ENCODE data around the gene HSFX2. TPM values are rescaled to one million over a fixed set of nuclear protein-coding genes. Genes with fewer than 3 reads are reported as not detected.

HSFX2 gene
- total RNA-seq, 1 donor from 2014 or later: not detected

- TF ChIP-seq CTCF (IDR thresholded peaks at IDR 0.05): no peak
- DNase-seq (ENCODE audit: low spot score): no peak
- no peak overlapping the region for H3K27ac Mint-ChIP-seq (ENCODE audit: unreplicated experiment)
- H3K4me1 Mint-ChIP-seq (ENCODE audit: low read depth): peaks cover 15% of the 10 kb centered on the region
- peaks cover 14% of the 10 kb centered on the region for H3K9me3 Mint-ChIP-seq (ENCODE audit: low read depth)
- peaks cover 3% of the 10 kb centered on the region for H3K27me3 Mint-ChIP-seq (ENCODE audit: low read depth)
- no peak overlapping the region for H3K4me3 Mint-ChIP-seq (ENCODE audit: unreplicated experiment)
- no peaks in the 10 kb centered on the region for H3K36me3 Mint-ChIP-seq (ENCODE audit: low read depth)
These were observed 38.4 kb upstream of the HSFX2 start for GRCh38 chrX:149633511-149633910.

DNA sequence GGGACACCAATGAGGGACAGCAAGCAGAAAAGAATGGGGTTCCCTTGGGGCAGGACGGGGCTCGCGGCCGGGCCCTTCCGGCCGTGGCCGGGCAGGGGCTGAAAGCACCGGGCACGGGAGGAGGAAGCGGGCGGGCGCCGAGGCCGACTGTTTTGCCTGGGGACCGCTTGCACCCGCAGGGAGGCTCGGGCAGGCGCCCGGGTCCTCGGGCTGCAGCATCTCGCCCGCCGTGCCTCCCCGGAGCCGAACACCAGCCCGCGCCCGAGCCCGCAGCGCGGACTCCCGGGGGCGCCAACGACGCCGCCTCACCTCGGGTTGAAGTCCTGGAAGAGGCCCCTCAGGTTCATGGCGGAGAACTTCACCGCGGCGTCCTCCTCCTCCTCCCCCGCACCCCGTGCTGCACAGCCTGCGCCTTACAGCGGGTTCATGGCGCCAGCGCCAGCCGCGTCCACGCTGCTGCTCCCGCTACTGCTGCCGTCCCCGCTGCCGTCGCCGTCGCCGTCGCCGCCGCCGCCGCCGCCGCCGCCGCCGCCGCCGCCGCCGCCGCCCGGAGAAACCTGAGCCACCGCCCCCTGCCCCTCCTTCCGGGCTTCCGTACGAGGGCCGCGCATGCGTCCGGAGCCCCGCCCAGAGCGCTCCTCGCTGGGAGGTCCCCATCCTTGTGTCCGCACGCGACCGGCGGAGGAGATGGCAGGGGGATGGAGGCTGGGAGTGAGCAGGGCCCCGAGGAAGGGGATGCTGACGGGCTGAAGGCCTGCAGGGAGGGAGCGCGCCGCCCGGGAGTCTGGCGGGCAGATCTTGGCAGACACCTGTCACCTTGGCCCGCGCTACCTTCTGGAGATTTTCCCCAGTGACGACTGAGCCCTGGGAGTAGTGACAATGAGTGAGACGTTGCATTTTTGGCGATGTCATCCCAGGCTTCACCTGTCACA is 36.4 kb upstream of the HSFX2 start, which contains the start of gene TMEM185A:
Gene TMEM185A (minus strand): TSS at position 559 of the 932 bp plus-strand sequence. CDS start 212 bp downstream, at position 347.
- peak within 1 kb of the TSS; percentile 85 for H3K4me3 Mint-ChIP-seq (ENCODE audit: unreplicated experiment)
- peaks cover 3% of the 10 kb centered on the region for H3K27me3 Mint-ChIP-seq (ENCODE audit: low read depth)
- no peaks in the 10 kb centered on the region for H3K36me3 Mint-ChIP-seq (ENCODE audit: low read depth)
- H3K27ac Mint-ChIP-seq (ENCODE audit: unreplicated experiment): peak within 1 kb of the TSS; percentile 93
- DNase-seq (ENCODE audit: low spot score): peak; percentile 89
- H3K4me1 Mint-ChIP-seq (ENCODE audit: low read depth): peaks cover 16% of the 10 kb centered on the region
- TF ChIP-seq CTCF (IDR thresholded peaks at IDR 0.05): no peak
- H3K9me3 Mint-ChIP-seq (ENCODE audit: low read depth): peaks cover 12% of the 10 kb centered on the region

- no peak for DNase-seq (ENCODE audit: low spot score)
- Mint-ChIP-seq H3K4me1 (ENCODE audit: low read depth) (peaks cover 17% of the 10 kb centered on the region), H3K27me3 (ENCODE audit: low read depth) (peaks cover 3% of the 10 kb centered on the region), H3K27ac (ENCODE audit: unreplicated experiment) (peak overlapping the region; percentile 93), H3K36me3 (ENCODE audit: low read depth) (no peaks in the 10 kb centered on the region), H3K4me3 (ENCODE audit: unreplicated experiment) (peak overlapping the region; percentile 85), H3K9me3 (ENCODE audit: low read depth) (peaks cover 12% of the 10 kb centered on the region)
- TF ChIP-seq CTCF (IDR thresholded peaks at IDR 0.05): peak; percentile 54
These were observed 35.6 kb upstream of the HSFX2 start for GRCh38 chrX:149630681-149631233.

GRCh38 chrX:149629730-149630387 is 34.7 kb upstream of the HSFX2 start:
- peaks cover 2% of the 10 kb centered on the region for H3K27me3 Mint-ChIP-seq (ENCODE audit: low read depth)
- no peak for DNase-seq (ENCODE audit: low spot score)
- H3K36me3 Mint-ChIP-seq (ENCODE audit: low read depth): no peaks in the 10 kb centered on the region
- TF ChIP-seq CTCF (IDR thresholded peaks at IDR 0.05): no peak
- peak overlapping the region; percentile 85 for H3K4me3 Mint-ChIP-seq (ENCODE audit: unreplicated experiment)
- H3K9me3 Mint-ChIP-seq (ENCODE audit: low read depth): peaks cover 8% of the 10 kb centered on the region
- H3K27ac Mint-ChIP-seq (ENCODE audit: unreplicated experiment): no peak overlapping the region
- H3K4me1 Mint-ChIP-seq (ENCODE audit: low read depth): peaks cover 17% of the 10 kb centered on the region

DNA sequence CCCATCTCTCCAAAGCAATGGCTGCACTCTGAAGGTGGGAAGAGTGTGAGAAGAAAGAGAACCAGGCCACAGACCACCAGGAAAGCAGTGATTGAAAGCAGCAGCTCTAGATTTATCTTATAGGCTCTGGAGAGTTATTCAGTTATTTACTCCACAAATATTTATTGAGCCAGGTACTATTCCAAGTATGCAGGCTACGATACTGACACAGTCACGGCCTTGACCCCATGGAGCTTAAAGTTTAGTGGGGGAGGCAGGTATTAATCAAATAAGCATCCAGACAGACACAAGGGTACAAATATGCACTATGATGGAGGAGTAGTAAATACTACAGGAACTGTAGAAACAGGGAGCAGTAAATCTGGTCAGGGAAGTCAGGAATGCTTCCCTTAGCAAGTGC is 33.7 kb upstream of the HSFX2 start:
- no peak for TF ChIP-seq CTCF (IDR thresholded peaks at IDR 0.05)
- Mint-ChIP-seq H3K4me1 (ENCODE audit: low read depth) (peaks cover 23% of the 10 kb centered on the region), H3K9me3 (ENCODE audit: low read depth) (peaks cover 8% of the 10 kb centered on the region), H3K27me3 (ENCODE audit: low read depth) (no peaks in the 10 kb centered on the region), H3K36me3 (ENCODE audit: low read depth) (no peaks in the 10 kb centered on the region), H3K4me3 (ENCODE audit: unreplicated experiment) (no peak overlapping the region), H3K27ac (ENCODE audit: unreplicated experiment) (no peak overlapping the region)
- DNase-seq (ENCODE audit: low spot score): no peak

Data from chondrocyte (in vitro differentiated cells).